Activated gamma-delta T cell treated with Interleukin-2 at 50 U/mL for 16 hours (primary cell): ENCODE measurements around the gene PLEKHM1.

Experiments
- DNase-seq: peaks from one replicate; pipeline ENCODE4 v3.0.0-alpha.2; 2020

Gene PLEKHM1

GRCh38 chr17:45425125-45425983 is 65.2 kb downstream of the PLEKHM1 start:
- DNase-seq, result no peak

- DNase-seq, result no peak
Observed at GRCh38 chr17:45424769-45425124, 65.8 kb downstream of the PLEKHM1 start.

DNA sequence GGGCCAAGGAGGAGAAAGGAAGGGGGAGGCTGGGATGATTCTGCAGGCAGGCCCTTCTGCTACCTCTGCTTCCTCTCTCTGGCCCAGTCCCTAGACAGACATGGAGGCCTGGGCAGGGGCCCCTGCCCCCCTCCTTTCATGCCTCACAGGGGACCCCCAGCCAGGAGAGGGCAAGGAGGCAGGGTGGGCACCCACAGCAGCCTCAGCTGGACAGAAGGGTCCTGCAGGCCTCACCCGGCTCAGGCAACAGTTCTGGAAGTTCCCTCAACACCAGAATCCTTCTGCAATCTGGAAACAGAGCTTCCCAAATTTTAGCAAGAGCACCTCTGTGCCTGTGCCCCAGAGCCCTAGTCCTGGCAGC is 66.6 kb downstream of the PLEKHM1 start:
- DNase-seq, result no peak

GRCh38 chr17:45423304-45423974 is 67.1 kb downstream of the PLEKHM1 start:
- DNase-seq, result no peak

DNA sequence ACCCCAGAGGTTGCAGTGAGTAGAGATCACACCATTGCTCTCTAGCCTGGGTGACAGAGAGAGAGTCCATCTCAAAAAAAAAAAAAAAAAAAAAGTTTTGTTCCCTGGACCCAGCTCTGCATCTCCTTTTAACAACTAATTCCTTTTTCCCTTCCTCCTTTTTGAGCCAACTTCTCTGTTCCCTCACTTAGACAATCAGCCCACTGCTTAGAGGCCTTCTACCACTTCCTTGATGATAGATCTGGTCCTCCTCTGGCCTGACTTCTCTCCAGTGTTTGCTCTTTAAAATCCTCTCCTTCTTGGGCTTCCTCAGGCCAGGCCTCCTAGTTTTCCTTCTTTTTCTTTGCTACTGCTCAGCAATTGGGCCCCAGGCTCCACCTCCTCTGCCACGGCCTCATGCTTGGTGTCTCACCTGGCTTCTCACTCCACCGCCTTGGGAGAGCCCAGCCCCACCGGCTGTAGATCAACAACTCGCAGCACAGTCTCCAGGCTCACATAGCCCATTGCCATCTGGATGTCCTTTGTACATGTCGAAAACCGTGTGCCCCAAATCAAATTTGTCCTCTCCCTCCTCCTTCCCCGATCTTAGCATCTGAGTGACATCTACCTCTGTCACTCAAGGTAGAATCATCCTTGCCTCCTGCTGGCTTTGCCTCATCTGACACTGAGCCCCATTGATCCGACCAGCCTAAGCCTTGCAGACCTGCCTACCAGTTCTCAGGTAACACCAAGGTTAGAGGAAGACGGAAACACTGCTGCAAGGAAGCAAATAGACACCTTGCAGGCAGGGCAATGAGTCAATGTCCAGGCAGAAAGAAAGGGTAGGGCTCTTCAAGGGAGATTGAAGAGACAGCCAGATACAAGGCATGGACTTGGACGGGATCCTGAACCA is 75.3 kb downstream of the PLEKHM1 start:
- no peak for DNase-seq

DNA sequence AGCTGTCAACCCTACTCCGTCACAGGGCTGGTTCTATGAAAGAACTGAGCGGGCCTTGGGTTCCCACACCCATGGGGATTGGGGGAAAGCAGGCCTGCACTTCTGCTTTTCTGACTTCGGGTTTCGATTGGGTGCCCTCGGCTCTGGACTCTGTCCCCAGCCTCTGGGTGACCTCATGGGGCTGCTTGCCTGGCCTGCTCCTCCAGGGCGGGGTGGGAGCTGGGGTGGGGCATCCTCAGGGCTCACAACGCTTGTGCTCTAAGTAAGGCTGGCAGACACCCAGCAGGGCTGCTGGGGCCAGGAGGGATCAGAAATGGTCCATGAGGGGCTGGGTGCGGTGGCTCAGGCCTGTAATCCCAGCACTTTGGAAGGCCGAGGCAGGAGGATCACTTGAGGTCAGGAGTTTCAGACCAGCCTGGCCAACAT is 77.0 kb downstream of the PLEKHM1 start:
- no peak for DNase-seq

GRCh38 chr17:45411348-45412105 is 79.0 kb downstream of the PLEKHM1 start:
- DNase-seq, result no peak

DNA sequence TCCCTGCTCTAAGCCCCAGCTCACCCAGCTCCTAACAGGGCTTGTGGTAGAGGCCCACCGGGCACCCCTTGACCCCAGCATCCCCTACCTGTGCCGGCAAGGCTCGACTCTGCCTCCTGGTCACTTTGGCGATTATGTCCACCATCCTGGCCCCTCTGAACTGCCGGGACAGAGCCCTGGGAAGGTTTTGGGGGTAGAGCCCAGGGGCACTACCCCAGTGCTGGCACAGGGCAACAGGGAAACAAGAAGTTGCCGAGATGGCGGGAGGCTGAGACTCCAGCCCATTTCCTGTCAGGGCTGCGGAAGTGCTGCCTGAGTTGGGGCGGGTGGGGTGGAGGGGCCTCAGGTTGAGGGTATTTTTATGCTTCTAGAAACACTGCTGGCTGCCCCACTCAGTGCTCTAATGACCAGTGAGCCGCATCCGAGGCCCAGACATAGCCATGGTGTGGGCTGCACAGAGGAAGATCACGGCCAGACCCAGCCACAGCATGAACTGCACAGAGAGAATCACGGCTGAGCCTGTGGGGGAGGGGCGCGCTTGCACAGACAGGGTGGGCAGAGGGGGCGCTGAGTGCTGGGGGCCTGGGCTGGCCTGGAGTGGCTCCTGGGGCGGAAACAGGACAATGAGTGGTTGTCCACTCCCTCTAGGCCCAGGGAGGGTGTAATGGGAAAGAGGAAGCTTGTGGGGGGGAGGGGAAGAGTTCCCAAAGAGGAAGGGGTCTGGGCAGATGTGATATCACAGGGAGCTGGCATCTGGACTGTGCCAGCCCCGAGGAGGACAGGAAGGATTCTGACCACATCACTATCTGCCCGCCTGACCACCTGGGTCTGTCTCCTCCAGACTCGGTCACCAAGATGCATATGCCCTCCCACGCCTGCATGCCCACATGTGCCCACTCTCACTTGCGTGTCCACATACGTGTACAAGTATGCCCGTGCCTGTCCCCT is 80.1 kb downstream of the PLEKHM1 start:
- peak; percentile 63 for DNase-seq

GRCh38 chr17:45409659-45410076 is 80.9 kb downstream of the PLEKHM1 start:
- DNase-seq, result no peak

GRCh38 chr17:45408611-45409421 is 81.7 kb downstream of the PLEKHM1 start:
- DNase-seq, result no peak

GRCh38 chr17:45406107-45406506 is 84.4 kb downstream of the PLEKHM1 start:
- no peak for DNase-seq

DNA sequence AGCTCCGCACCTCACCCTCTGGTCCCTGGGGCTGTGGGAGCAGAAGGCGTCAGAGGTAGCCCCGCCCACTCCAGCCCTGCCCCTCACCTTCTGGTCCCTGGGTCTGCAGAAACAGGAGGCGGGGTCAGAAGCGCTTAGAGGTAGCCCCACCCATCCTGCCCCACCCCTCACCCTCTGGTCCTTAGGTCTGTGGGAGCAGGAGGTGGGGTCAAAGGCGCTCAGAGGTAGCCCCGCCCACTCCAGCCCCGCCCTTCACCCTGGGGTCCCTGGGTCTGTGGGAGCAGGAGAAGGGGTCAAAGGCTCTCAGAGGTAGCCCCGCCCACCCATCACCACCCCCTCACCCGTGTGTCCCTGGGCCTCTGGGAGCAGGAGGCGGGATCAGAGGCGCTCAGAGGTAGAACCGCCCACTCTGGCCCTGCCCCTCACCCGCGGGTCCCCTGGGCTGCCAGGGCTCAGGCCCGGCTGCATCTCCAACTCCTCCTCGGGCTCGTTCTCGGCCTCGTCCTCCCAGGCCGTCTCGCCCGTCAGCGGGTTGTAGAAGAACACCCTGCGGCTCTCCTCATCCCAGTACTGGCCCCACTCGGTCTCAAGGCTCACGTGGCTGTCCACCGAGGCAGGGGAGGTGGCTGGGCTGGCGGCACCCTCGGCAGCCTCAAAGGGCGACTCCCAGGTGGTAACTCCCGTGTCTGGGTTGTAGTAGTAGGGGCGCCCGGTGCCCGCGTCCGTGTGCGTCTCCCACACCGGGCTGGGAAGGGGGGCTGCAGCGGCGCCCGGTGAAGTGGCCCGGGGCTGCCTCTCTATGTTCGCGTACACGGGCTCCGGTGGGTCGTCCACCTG is 85.1 kb downstream of the PLEKHM1 start:
- no peak for DNase-seq

DNA sequence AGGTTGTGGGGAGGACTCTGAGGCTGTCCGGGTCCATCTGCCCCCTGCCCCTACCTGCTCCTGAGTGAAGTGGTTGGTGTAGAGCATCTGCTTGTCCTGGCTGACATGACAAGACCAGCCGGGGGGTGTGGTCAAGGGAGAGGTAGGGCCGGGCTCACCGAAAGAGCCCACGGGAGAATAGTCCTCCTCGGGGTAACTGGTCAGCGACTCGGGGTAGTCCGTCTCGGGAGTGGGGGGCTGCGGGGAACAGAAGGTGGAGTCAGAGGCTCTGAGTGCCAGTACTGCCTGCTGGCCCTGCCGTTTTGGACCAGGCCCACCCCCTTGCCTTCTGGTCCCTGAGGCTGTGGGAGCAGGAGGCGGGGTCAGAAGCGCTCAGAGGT is 85.7 kb downstream of the PLEKHM1 start:
- DNase-seq, result no peak

DNA sequence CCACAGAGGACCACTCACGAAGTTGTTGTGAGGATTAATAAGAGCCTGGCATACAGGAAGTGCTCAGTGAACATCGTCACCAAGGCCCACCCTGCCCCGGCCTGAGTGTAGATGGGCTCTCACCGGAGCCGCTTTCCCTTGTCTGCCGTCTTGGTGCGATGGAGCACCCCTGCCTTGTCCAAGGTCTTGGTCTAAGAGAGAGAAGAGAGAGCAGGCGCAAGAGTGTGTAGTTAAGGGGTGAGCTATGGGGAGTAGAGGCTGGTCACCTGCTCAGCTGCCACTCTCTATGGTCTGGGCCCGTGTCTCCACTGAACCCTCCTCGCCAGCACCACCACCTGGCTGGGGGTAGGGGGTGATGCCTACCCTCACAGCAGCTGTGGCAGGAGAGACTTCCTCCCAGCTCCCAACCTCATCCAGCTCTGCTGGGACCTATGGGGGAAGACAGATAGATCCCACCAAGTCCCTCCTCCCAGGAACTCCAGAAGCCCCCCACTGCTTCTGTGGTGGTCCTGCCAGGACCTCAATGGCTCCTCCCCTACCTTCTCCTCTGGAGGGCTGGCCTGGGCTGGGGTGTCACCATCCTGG is 86.5 kb downstream of the PLEKHM1 start:
- DNase-seq, result no peak

- no peak for DNase-seq
Observed at GRCh38 chr17:45402916-45403315, 87.6 kb downstream of the PLEKHM1 start.

DNA sequence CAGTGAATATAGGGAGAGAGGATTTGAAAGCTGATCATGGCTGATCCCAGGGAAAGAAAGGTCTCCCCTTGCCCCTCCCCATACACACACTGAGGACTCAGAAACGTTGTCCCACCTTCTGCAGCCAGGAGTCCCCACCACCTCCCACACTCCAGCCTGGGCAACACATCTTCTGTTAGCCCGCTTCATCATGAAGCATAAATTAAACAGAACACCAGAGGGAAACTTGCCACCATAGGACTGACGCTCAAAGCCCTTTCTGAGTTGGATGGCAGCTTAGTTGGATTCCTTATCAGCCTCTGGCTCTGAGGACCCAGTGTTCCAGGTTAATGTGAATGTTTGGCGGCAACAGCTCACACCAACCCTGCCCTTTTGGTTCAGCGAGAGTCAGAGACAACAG is 91.7 kb downstream of the PLEKHM1 start:
- no peak for DNase-seq

DNA sequence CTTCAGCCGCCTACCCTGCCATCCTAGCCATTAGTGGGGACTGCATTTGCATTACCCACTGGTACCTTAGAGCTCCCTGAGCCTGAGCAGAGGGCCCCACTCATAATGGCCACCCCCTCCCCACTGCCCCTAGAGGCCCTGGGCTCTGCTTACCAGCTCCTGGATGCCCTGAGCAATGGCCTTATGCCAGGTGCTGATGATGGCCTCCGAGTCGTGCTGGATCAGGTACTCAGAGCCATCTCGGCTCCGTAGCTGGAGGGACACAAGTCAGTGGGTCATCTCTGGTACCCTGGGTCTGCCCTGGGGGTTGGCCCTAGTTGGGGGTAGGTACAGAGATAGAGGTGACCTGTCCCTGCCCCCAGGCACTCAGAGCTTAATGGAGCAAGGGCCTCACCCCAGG is 92.7 kb downstream of the PLEKHM1 start:
- no peak for DNase-seq

GRCh38 chr17:45396496-45397205 is 93.9 kb downstream of the PLEKHM1 start:
- DNase-seq, result no peak
